IMR-90 (cell line): Measurements from ENCODE around the gene SPATA2. TPM values are rescaled to one million over a fixed set of nuclear protein-coding genes. Genes with fewer than 3 reads are reported as not detected.

Experiments used
- ATAC-seq: fragments of 200-7000 bp; cut with Tn5 transposase; 2 replicates; pipeline ENCODE4 v1.9.1; 2020; ENCODE audit warnings: low read depth, mild to moderate bottlenecking, moderate library complexity
- BruUV-seq: library from RNA; stranded (reverse); fragments of 400-500 nt; replicated peaks from 2 replicates; lab custom pipeline; 2021; lab: Mats Ljungman, UMichigan
- CTCF ChIA-PET: fragments of 300-600 bp; formaldehyde crosslinking; extraction: SDS; loops from one replicate; lab custom pipeline; 2021; ENCODE audit warnings: antibody characterized with exemption; lab: Yijun Ruan, JAX
- POLR2A ChIA-PET: fragments of 300-600 bp; sonication (Branson Sonifier 250); formaldehyde crosslinking; loops from one replicate; lab custom pipeline; 2022; ENCODE audit warnings: antibody characterized with exemption; ENCODE audit not compliant: unreplicated experiment; lab: Charles Lee
- DNase-seq: peaks from one replicate; pipeline ENCODE4 v3.0.0; 2013
- H2AFZ ChIP-seq: replicated peaks from 2 replicates; pipeline ENCODE3; 2013; ENCODE audit warnings: low read length, mild to moderate bottlenecking; ENCODE audit not compliant: poor library complexity
- H2AK5ac ChIP-seq: 2 replicates; pipeline ENCODE4 v1.6.1; 2013; ENCODE audit warnings: low read depth, low read length, inconsistent platforms
- H2AK9ac ChIP-seq: replicated peaks from 2 replicates; pipeline ENCODE3; 2013; ENCODE audit warnings: mild to moderate bottlenecking, low read depth, low read length, moderate library complexity; ENCODE audit not compliant: poor library complexity
- H2BK120ac ChIP-seq: 2 replicates; pipeline ENCODE4 v1.6.1; 2013; ENCODE audit warnings: low read depth, low read length, inconsistent platforms
- H2BK15ac ChIP-seq: 3 replicates; pipeline ENCODE4 v1.6.1; 2013; ENCODE audit warnings: low read depth, low read length, inconsistent platforms
- H2BK20ac ChIP-seq: 2 replicates; pipeline ENCODE4 v1.6.1; 2013; ENCODE audit warnings: low read depth, mild to moderate bottlenecking, inconsistent platforms, low read length, moderate library complexity
- H2BK5ac ChIP-seq: 2 replicates; pipeline ENCODE4 v1.6.1; 2013; ENCODE audit warnings: mild to moderate bottlenecking, low read depth, low read length, inconsistent platforms; ENCODE audit not compliant: poor library complexity, severe bottlenecking
- H3K14ac ChIP-seq: replicated peaks from 2 replicates; pipeline ENCODE4 v1.6.1; 2013; ENCODE audit warnings: low read depth, low read length, inconsistent platforms
- H3K18ac ChIP-seq: 2 replicates; pipeline ENCODE4 v1.6.1; 2013; ENCODE audit warnings: low read depth, low read length, control low read depth
- H3K23ac ChIP-seq: 2 replicates; pipeline ENCODE4 v1.6.1; 2013; ENCODE audit warnings: low read depth, low read length, inconsistent platforms
- H3K27ac ChIP-seq: 2 replicates; pipeline ENCODE4 v1.5.1; 2013; ENCODE audit warnings: mild to moderate bottlenecking, control low read depth, low read length; ENCODE audit not compliant: insufficient read depth
- H3K27me3 ChIP-seq: 2 replicates; pipeline ENCODE4 v1.6.1; 2013; ENCODE audit warnings: low read length; ENCODE audit not compliant: control insufficient read depth, insufficient read depth
- H3K36me3 ChIP-seq: 2 replicates; pipeline ENCODE4 v1.6.1; 2013; ENCODE audit warnings: low read length, mixed read lengths; ENCODE audit not compliant: control insufficient read depth, insufficient read depth
- H3K4ac ChIP-seq: 2 replicates; pipeline ENCODE4 v1.6.1; 2013; ENCODE audit warnings: low read depth, low read length, inconsistent platforms
- H3K4me1 ChIP-seq: 2 replicates; pipeline ENCODE4 v1.6.1; 2013; ENCODE audit warnings: low read length, mixed read lengths; ENCODE audit not compliant: control insufficient read depth, insufficient read depth
- H3K4me2 ChIP-seq: 2 replicates; pipeline ENCODE4 v1.6.1; 2013; ENCODE audit warnings: low read depth, mild to moderate bottlenecking, control low read depth, low read length, moderate library complexity
- H3K4me3 ChIP-seq: 2 replicates; pipeline ENCODE4 v1.5.1; 2013; ENCODE audit warnings: low read depth, mild to moderate bottlenecking, control low read depth, low read length, moderate library complexity; ENCODE audit not compliant: insufficient read depth
- H3K56ac ChIP-seq: 2 replicates; pipeline ENCODE4 v1.6.1; 2013; ENCODE audit warnings: low read length, inconsistent platforms; ENCODE audit not compliant: insufficient read depth; ENCODE audit errors: extremely low read depth
- H3K79me1 ChIP-seq, 2 experiments: 2 replicates each; pipeline ENCODE4 v1.6.1; 2013; ENCODE audit warnings: low read length in 2 of 2, inconsistent platforms in 1 of 2, low read depth in 1 of 2
- H3K9ac ChIP-seq: 2 replicates; pipeline ENCODE4 v1.6.1; 2013; ENCODE audit warnings: low read depth, low read length, control low read depth
- H3K9me1 ChIP-seq: 2 replicates; pipeline ENCODE4 v1.6.1; 2013; ENCODE audit warnings: low read length, inconsistent platforms; ENCODE audit not compliant: insufficient read depth
- H3K9me3 ChIP-seq: 2 replicates; pipeline ENCODE4 v1.6.1; 2013; ENCODE audit warnings: low read length; ENCODE audit not compliant: control insufficient read depth, insufficient read depth
- H4K20me1 ChIP-seq: 2 replicates; pipeline ENCODE4 v1.6.1; 2013; ENCODE audit warnings: low read length, inconsistent platforms; ENCODE audit not compliant: insufficient read depth
- H4K5ac ChIP-seq: 2 replicates; pipeline ENCODE4 v1.6.1; 2013; ENCODE audit warnings: mild to moderate bottlenecking, low read depth, low read length, control low read depth
- H4K8ac ChIP-seq, 2 experiments: 2 replicates each; pipeline ENCODE4 v1.6.1; 2013; ENCODE audit warnings: low read depth in 2 of 2, low read length in 2 of 2, control low read depth in 1 of 2, inconsistent platforms in 1 of 2
- H4K91ac ChIP-seq: 2 replicates; pipeline ENCODE4 v1.6.1; 2013; ENCODE audit warnings: low read depth, low read length, inconsistent platforms; ENCODE audit not compliant: insufficient read depth
- CEBPB ChIP-seq: IDR thresholded peaks from 2 replicates; pipeline ENCODE4 v1.6.1; 2012; ENCODE audit warnings: low read depth, low read length, improper control_type of control experiment
- FOS ChIP-seq: fragments of 150-350 bp; IDR thresholded peaks from 2 replicates; pipeline ENCODE4 v1.6.1; 2016; ENCODE audit warnings: low read depth, low read length
- POLR2A ChIP-seq: IDR thresholded peaks from 2 replicates; pipeline ENCODE4 v1.6.1; 2012; ENCODE audit warnings: mild to moderate bottlenecking, low read depth, low read length
- RAD21 ChIP-seq: IDR thresholded peaks from 2 replicates; pipeline ENCODE4 v1.6.1; 2012; ENCODE audit warnings: low read length, improper control_type of control experiment
- RFX5 ChIP-seq: IDR thresholded peaks from 2 replicates; pipeline ENCODE4 v1.8.0; 2012; ENCODE audit warnings: low read depth, mild to moderate bottlenecking, low read length, moderate library complexity
- SMC3 ChIP-seq: fragments of 150-350 bp; IDR thresholded peaks from 2 replicates; pipeline ENCODE4 v1.6.1; 2016; ENCODE audit warnings: low read depth, mild to moderate bottlenecking, antibody characterized with exemption, low read length, moderate library complexity
- WGBS, 2 experiments: methylation state at CpG; one replicate each; pipeline versions ENCODE4 v1.1.5 to v1.1.7; 2013; ENCODE audit warnings: missing lambda C conversion rate in 2 of 2; ENCODE audit not compliant: insufficient read length in 1 of 2; ENCODE audit errors: extremely low coverage in 2 of 2; 5-methylcytosine and 5-hydroxymethylcytosine counted together
- dilution Hi-C: fragments of 300-500 bp; cut with HindIII; formaldehyde crosslinking; loops from one replicate; pipeline ENCODE4 v1.14.3; 2018; ENCODE audit warnings: low sequenced_read_pairs; ENCODE audit not compliant: unreplicated experiment
- in situ Hi-C: fragments of 300-500 bp; cut with MboI; formaldehyde crosslinking; loops from 3 replicates; pipeline ENCODE4 v1.14.3; 2019; ENCODE audit warnings: low sequenced_read_pairs, inconsistent platforms, mixed read lengths
- intact Hi-C: fragments of 100-400 bp; cut with micrococcal nuclease; formaldehyde crosslinking; loops from 2 replicates; pipeline ENCODE4 v1.10.0; 2022
- polyA plus RNA-seq, 3 experiments: library from polyadenylated mRNA; depleted of rRNA; stranded (reverse); fragments of >200 nt; gene quantifications; 2 replicates each; pipeline ENCODE4 v1.2.3, GENCODE V29; 2012; ENCODE audit warnings: low replicate concordance in 1 of 3
- total RNA-seq: library from RNA; depleted of rRNA; stranded (reverse); fragments of >200 nt; gene quantifications from 2 replicates; pipeline ENCODE4 v1.2.3, GENCODE V29; 2012
- TF ChIP-seq, protein P1 (sequence below): fragments of 150-350 bp; IDR thresholded peaks from 2 replicates; pipeline ENCODE4 v1.6.1; 2016; ENCODE audit warnings: low read depth, mild to moderate bottlenecking, low read length, moderate library complexity, borderline replicate concordance

Gene SPATA2
- total and polyA plus RNA-seq, 2 of the 4 experiments (the other 2 are of a cell fraction), result 1.3 to 4.5 TPM

DNA sequence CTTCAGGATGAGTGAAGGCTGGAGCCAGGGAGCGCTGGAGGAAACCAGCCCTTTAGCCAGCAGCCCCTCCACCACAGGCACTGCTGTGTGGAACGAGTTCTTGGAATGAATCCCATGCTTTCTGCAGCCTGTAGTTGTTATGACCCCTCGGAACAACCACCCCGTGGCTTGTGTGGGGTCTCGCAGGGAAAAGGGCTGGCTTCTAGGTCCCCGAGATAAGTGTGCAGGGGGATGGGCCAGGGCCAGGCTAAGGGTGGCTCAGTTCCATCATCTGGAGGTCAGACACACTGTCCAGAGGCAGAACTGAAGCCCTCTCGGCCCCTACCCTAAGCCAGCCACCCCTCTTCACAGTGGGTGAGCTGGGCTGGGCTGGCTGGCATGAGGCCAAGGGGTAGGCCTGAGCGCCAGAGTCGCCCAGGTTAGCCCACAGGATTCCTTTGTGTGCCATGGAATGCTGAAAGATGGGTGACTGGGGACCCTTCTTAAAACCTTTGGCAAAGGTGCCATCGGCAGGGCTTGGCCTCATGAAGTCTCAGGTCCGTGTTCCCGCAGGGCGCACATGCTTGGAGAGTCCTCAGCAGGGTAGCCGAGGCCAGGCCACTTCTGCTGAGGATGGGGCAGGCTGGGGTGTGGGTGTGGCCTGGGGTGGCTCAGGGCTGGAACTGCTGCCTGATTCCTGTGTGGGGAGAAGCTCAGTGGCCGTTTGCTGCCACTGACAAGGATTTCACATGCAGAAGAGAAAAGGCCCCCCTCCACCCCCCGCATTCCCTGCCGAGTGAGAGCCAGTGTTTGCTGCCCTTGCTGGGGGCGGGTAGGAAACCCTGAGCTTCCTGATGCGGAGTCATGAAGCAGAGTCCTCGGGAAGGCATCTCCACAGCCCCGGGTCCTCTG lies 24.6 kb downstream of the SPATA2 start:
- H3K56ac ChIP-seq, result no peak overlapping the region
- TF ChIP-seq POLR2A (no peak), CEBPB (no peak), RAD21 (no peak), SMC3 (no peak), RFX5 (no peak), FOS (no peak)
- TF ChIP-seq, protein P1, sequence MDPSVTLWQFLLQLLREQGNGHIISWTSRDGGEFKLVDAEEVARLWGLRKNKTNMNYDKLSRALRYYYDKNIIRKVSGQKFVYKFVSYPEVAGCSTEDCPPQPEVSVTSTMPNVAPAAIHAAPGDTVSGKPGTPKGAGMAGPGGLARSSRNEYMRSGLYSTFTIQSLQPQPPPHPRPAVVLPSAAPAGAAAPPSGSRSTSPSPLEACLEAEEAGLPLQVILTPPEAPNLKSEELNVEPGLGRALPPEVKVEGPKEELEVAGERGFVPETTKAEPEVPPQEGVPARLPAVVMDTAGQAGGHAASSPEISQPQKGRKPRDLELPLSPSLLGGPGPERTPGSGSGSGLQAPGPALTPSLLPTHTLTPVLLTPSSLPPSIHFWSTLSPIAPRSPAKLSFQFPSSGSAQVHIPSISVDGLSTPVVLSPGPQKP, result no peak
- H3K9me3 ChIP-seq, result no peaks in the 10 kb centered on the region
- no peak overlapping the region for H2BK5ac ChIP-seq
- dilution Hi-C loops (no loop called here), in situ Hi-C loops (no loop called here), intact Hi-C loops (no loop called here)
- H3K4ac ChIP-seq, result no peak overlapping the region
- H4K91ac ChIP-seq, result no peak overlapping the region
- H3K4me3 ChIP-seq, result no peak overlapping the region
- peak overlapping the region; percentile 48 for H2AK9ac ChIP-seq
- no peak overlapping the region for H2BK20ac ChIP-seq
- H3K27me3 ChIP-seq, result no peaks in the 10 kb centered on the region
- H3K9me1 ChIP-seq, result no peaks in the 10 kb centered on the region
- no peak overlapping the region for H2AK5ac ChIP-seq
- ATAC-seq, result peak; percentile 6; the same call in 1 of the 2 replicates
- WGBS, 2 experiments, result 63% methylated on average over 5 of the region's 21 CpGs; no CpG with 5 or more reads in 1 of the 2 experiments
- H3K23ac ChIP-seq, result no peak overlapping the region
- no peak overlapping the region; the same call in 1 of the 2 replicates for H3K9ac ChIP-seq
- H3K36me3 ChIP-seq, result peaks cover 4% of the 10 kb centered on the region; the same call in 1 of the 2 replicates
- H3K18ac ChIP-seq, result no peak overlapping the region
- H2BK120ac ChIP-seq, result no peak overlapping the region
- H3K14ac ChIP-seq, result no peak overlapping the region
- DNase-seq, result no peak
- H4K8ac ChIP-seq, result peak overlapping the region in 1 of 2 experiments; percentile 2; a peak in 1 of 4 replicates
- POLR2A ChIA-PET, result no interaction called here
- no peak overlapping the region for H3K4me2 ChIP-seq
- no peak overlapping the region for H4K5ac ChIP-seq
- CTCF ChIA-PET, result no interaction called here
- peak overlapping the region; percentile 27 for H2AFZ ChIP-seq
- no TSS peak for BruUV-seq
- 0 out of 2 replicates have a peak, but pooled peaks cover 9% of the 10 kb centered on the region for H4K20me1 ChIP-seq
- H3K27ac ChIP-seq, result no peak overlapping the region
- H2BK15ac ChIP-seq, result no peak overlapping the region
- H3K79me1 ChIP-seq, result no peaks in the 10 kb centered on the region; a peak in 1 of 4 replicates
- peaks cover 29% of the 10 kb centered on the region for H3K4me1 ChIP-seq
